ENCODE measurements around the gene PUSL1. TPM values are rescaled to one million over a fixed set of nuclear protein-coding genes. Genes with fewer than 3 reads are reported as not detected.
A peak's percentile ranks its signal among the peaks of the same experiment; 100 is the strongest.

Gene PUSL1
- polyA plus RNA-seq, 2 of the 4 experiments (the other 2 are of a cell fraction), result 7.4 to 14.6 TPM

DNA sequence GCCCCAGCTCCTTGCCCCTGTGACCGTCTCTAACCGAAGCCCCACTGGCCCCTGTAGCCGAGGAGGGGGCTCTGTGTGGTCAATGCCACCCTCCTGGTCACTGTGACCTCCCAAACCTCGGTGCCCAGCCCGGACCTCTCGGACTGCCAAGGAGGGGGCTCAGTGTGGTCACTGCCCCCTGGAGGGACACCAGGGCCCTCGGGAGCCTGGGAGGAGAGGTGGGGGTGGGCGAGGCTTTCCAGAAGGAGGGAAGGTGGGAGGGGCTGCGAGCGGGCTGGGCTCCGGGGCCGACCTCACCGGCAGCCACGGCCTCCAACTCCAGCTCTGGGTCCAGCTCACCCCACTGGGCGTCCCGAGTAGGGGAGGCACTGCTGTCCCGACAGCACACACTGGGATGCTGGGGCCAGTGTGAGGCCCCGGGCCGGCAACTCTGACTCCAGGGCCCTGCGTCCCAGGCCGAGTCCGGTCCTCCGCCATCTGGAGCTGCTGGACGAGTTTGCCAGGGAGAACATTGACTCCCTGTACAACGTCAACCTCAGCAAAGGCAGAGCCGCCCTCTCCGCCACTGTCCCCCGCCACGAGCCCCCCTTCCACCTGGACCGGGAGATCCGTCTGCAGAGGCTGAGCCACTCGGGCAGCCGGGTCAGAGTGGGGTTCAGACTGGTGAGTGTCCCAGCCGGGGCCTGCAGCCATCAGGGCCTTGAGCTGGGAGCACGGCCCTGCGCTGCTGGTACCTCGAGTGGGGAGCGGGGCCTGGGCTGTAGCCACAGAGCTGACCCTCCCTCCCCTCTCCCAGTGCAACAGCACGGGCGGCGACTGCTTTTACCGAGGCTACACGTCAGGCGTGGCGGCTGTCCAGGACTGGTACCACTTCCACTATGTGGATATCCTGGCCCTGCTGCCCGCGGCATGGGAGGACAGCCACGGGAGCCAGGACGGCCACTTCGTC, 21.8 kb upstream of the PUSL1 start:
- Histone ChIP-seq H3K4me1 (peaks cover 8% of the 10 kb centered on the region; the same call in 2 of the 3 replicates), H3K27ac (no peak overlapping the region), H3K9me3 (no peaks in the 10 kb centered on the region), H3K4me2 (no peak overlapping the region), H3K4me3 (no peak overlapping the region)
- FAIRE-seq (no peak), DNase-seq (ENCODE audit: low read depth in 1 of 2, low spot score in 1 of 2) (no peak), ATAC-seq (no peak)
- ChIA-PET CTCF (interaction anchor here (1.1 to 1.2 kb wide), 2 partner anchors 165 to 302 kb away, joined by 3 to 5 read pairs; no protein-coding TSS in a partner anchor), POLR2A (no interaction called here)
- WGBS (ENCODE audit: missing lambda C conversion rate), result 87% methylated on average over 4 of the region's 50 CpGs
- TF ChIP-seq SREBF2 (IDR thresholded peaks at IDR 0.05), result no peak
- TF ChIP-seq EHF (CRISPR knock-in tag; IDR thresholded peaks at IDR 0.05), result no peak
- TF ChIP-seq, protein P1, sequence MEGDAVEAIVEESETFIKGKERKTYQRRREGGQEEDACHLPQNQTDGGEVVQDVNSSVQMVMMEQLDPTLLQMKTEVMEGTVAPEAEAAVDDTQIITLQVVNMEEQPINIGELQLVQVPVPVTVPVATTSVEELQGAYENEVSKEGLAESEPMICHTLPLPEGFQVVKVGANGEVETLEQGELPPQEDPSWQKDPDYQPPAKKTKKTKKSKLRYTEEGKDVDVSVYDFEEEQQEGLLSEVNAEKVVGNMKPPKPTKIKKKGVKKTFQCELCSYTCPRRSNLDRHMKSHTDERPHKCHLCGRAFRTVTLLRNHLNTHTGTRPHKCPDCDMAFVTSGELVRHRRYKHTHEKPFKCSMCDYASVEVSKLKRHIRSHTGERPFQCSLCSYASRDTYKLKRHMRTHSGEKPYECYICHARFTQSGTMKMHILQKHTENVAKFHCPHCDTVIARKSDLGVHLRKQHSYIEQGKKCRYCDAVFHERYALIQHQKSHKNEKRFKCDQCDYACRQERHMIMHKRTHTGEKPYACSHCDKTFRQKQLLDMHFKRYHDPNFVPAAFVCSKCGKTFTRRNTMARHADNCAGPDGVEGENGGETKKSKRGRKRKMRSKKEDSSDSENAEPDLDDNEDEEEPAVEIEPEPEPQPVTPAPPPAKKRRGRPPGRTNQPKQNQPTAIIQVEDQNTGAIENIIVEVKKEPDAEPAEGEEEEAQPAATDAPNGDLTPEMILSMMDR (IDR thresholded peaks at IDR 0.05), result no peak

DNA sequence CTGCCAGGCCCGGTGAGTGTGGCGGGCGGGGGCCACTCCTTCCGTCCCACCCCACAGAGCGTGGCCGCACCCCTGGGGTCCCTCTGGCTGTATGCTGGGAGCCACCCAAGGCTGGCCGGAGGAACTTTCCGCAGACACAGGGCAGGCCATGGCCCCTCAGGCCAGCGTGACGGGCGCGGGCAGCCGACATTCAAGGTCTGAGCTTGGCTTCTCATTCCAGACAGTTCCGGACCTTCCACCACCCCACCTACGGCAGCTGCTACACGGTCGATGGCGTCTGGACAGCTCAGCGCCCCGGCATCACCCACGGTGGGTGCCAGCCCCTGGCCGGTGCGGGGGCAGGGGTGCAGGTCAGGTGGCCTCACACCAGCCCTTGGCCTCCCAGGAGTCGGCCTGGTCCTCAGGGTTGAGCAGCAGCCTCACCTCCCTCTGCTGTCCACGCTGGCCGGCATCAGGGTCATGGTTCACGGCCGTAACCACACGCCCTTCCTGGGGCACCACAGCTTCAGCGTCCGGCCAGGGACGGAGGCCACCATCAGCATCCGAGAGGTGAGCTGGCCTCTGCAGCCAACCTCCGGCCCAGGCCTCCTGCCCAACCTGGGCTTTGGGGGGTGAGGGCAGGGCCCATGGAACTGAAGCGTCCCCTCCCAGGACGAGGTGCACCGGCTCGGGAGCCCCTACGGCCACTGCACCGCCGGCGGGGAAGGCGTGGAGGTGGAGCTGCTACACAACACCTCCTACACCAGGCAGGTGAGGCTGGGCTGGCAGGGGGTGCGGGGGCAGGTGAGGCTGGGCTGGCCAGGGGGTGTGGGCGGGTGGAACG, 20.9 kb upstream of the PUSL1 start:
- ATAC-seq, result no peak
- no peak overlapping the region for H3K4me3 ChIP-seq
- WGBS (ENCODE audit: missing lambda C conversion rate), result 94% methylated on average over 15 of the region's 46 CpGs
- H3K4me1 ChIP-seq, result no peaks in the 10 kb centered on the region; the same call in 2 of the 3 replicates
- ChIA-PET POLR2A (no interaction called here), CTCF (interaction anchor here (1.1 kb wide), 1 partner anchor 166 kb away, joined by 5 read pairs; no protein-coding TSS in a partner anchor)
- H3K9me3 ChIP-seq, result no peaks in the 10 kb centered on the region
- H3K4me2 ChIP-seq, result no peak overlapping the region
- no peak overlapping the region for H3K27ac ChIP-seq
- no peak for TF ChIP-seq MAFK (IDR thresholded peaks at IDR 0.05; ENCODE audit: partially characterized antibody)
- no peak for TF ChIP-seq ZFP36 (IDR thresholded peaks at IDR 0.05; ENCODE audit: borderline replicate concordance, partially characterized antibody)
- no peak for TF ChIP-seq POLR2AphosphoS2 (conservative IDR thresholded peaks at IDR 0.05; ENCODE audit: low read length)
- no peak for TF ChIP-seq MYC (IDR thresholded peaks at IDR 0.05; ENCODE audit: borderline replicate concordance, low read length)
- TF ChIP-seq TFCP2L1 (CRISPR knock-in tag; IDR thresholded peaks at IDR 0.05), result no peak
- TF ChIP-seq FOSL2 (IDR thresholded peaks at IDR 0.05), result no peak
- no peak for TF ChIP-seq FOSL2 (CRISPR knock-in tag; IDR thresholded peaks at IDR 0.05)
- TF ChIP-seq, protein P2, sequence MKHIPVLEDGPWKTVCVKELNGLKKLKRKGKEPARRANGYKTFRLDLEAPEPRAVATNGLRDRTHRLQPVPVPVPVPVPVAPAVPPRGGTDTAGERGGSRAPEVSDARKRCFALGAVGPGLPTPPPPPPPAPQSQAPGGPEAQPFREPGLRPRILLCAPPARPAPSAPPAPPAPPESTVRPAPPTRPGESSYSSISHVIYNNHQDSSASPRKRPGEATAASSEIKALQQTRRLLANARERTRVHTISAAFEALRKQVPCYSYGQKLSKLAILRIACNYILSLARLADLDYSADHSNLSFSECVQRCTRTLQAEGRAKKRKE (CRISPR knock-in tag; IDR thresholded peaks at IDR 0.05; ENCODE audit: low read depth), result no peak
- no peak for TF ChIP-seq HEYL (CRISPR knock-in tag; IDR thresholded peaks at IDR 0.05)
- TF ChIP-seq EHF (CRISPR knock-in tag; IDR thresholded peaks at IDR 0.05), result no peak
- no peak for TF ChIP-seq FOSB (CRISPR knock-in tag; IDR thresholded peaks at IDR 0.05)
- no peak for FAIRE-seq
- no peak for DNase-seq (ENCODE audit: low read depth in 1 of 2, low spot score in 1 of 2)

DNA sequence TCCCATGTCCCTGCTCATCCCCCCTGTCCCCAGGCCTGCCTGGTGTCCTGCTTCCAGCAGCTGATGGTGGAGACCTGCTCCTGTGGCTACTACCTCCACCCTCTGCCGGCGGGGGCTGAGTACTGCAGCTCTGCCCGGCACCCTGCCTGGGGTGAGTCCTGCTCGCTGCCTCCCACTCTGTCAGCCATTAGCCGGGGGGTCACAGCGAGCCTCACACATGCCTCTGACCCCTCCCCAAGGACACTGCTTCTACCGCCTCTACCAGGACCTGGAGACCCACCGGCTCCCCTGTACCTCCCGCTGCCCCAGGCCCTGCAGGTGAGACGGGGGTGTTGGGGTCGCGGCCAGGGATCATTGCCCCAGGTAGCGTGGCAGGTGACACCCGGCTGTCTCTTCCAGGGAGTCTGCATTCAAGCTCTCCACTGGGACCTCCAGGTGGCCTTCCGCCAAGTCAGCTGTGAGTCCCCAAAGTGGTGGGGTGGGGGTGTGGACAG, 18.1 kb upstream of the PUSL1 start:
- TF ChIP-seq SMC3 (IDR thresholded peaks at IDR 0.05), result 0 out of 3 replicates have a peak, but pooled peaks have one; percentile 12
- TF ChIP-seq FOSL2 (IDR thresholded peaks at IDR 0.05), result no peak
- no peak for TF ChIP-seq FOSL2 (CRISPR knock-in tag; IDR thresholded peaks at IDR 0.05)
- no peak for TF ChIP-seq ZFP36 (IDR thresholded peaks at IDR 0.05; ENCODE audit: borderline replicate concordance, partially characterized antibody)
- TF ChIP-seq RAD21 (conservative IDR thresholded peaks at IDR 0.05 in 1 of 2, IDR thresholded peaks at IDR 0.05 in 1 of 2), result peak; percentile 13 to 28; a peak in 1 of 5 replicates
- TF ChIP-seq RCOR1 (IDR thresholded peaks at IDR 0.05; ENCODE audit: low read depth, low read length), result no peak
- TF ChIP-seq, protein P3, sequence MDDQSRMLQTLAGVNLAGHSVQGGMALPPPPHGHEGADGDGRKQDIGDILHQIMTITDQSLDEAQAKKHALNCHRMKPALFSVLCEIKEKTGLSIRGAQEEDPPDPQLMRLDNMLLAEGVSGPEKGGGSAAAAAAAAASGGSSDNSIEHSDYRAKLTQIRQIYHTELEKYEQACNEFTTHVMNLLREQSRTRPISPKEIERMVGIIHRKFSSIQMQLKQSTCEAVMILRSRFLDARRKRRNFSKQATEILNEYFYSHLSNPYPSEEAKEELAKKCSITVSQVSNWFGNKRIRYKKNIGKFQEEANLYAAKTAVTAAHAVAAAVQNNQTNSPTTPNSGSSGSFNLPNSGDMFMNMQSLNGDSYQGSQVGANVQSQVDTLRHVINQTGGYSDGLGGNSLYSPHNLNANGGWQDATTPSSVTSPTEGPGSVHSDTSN (IDR thresholded peaks at IDR 0.05), result no peak
- TF ChIP-seq GATA3 (IDR thresholded peaks at IDR 0.05; ENCODE audit: borderline replicate concordance), result no peak
- DNase-seq (ENCODE audit: low read depth in 1 of 2, low spot score in 1 of 2), result peak in 1 of 2 experiments; percentile 51
- Histone ChIP-seq H3K4me3 (no peak overlapping the region), H3K9me3 (no peaks in the 10 kb centered on the region), H3K27ac (no peak overlapping the region), H3K4me1 (no peaks in the 10 kb centered on the region), H3K4me2 (no peak overlapping the region)
- 88% methylated on average over 5 of the region's 15 CpGs for WGBS (ENCODE audit: missing lambda C conversion rate)
- ATAC-seq, result peak; percentile 50 to 66; a peak in 5 of 6 replicates
- ChIA-PET POLR2A (no interaction called here), CTCF (interaction anchor here (0.5 to 3.5 kb wide), 11 partner anchors 9 to 350 kb away, joined by 3 to 72 read pairs (median 4); partner anchors contain the start of genes PERM1, SCNN1D, TAS1R3 and UBE2J2)
- no peak for FAIRE-seq
